CD4-positive, alpha-beta T cell treated with Interleukin-10 for 1 hour (primary cell): ENCODE data around the gene ERCC2.

Experiments used
- DNase-seq: peaks from one replicate; pipeline ENCODE4 v3.0.0-alpha.2; 2020

The ERCC2 gene

DNA sequence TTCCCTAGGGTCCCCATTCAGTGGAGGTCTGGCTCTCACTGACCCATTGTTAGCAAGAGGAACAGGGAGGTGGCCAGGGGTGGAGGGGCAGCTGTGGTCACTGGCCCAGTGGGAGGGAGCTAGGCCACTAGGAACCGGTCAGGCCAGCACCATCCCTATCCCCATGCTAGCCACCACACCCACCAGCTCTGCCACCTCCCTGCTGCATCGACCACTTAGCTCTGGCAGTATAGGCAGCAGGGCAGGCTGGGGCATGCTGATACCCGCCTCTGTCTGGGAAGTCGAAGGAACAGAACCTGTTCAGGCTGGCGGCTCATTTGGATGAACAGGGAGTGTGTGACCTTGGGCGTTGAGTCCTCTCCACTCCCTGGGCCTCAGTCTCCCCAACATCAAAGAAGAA, 29.8 kb upstream of the ERCC2 start:
- DNase-seq = no peak

DNA sequence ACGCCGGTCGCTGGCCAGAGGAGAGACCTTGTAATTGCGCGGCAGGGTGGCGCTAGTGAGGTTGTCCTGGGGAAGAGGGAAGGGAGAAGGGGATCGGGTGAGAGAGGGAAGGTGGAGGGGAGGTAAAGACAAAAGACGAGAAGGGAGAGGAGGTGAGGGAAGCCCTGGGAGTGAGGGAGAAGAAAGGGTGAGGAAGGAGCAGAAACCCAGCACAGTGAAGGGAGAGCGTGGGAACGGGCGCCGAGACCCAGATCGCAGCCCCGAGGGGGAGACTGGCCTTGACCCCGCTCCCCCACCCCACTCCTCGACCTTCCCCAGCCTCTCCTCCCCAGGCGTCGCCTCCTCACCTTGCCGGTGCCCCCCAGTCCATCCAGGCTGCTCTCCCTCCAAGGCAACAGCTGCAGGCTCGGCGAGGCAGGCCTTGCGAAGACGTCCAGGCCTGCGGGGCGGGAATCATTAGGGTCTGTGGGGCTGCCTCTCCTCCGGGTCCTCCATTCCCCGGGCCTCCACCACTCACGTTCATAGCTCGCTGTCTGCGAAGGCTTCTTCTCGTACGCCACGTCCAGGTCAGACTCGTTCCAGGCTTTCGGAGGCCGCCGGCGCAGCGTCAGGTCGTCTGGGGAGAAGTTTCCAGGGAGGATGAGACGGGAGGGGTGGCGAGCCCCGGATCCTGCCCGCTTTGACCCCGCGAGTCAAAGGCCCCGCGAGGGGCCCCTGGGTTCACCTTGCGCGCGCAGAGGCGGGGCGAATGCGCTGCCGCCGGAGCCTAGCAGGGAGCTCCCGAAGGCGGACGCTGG, 25.6 kb upstream of the ERCC2 start:
- no peak for DNase-seq

DNA sequence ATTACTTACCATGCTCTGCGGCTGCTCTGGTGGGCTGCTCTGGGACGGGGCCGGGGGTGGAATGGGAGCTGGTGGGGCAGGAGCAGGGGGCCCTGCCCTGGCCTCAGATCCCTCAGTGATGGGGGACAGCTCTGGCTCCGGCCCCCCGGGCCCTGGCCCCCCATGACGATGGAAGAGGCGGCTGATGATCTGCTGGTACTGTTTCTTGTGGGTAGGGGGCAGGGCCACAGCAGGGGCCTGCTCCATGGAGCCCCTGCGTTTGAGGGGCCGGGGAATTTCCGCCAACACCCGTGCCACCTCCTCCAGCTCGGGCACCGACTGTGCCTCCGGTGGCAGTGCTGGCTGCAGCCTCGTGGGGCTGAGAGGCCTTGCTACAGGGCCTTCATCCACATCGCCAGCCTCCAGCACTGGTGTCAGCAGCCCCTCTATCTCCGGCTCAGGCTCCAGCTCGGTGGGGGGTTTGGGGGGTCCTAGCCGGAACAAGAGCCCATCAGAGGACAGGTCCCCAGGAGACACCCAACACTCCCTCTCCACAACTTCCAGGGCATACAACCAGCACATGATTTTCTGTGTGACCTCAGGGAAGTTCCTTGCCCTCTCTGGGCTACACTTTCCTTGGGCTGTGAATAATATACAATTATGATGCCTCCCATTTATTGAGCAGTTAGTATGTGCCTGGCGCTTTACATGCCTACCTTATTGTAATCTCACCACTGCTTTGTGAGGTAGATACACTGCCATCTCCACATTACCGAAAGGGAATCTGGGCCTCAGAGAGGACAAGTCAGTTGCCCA, 21.7 kb upstream of the ERCC2 start:
- DNase-seq = no peak

DNA sequence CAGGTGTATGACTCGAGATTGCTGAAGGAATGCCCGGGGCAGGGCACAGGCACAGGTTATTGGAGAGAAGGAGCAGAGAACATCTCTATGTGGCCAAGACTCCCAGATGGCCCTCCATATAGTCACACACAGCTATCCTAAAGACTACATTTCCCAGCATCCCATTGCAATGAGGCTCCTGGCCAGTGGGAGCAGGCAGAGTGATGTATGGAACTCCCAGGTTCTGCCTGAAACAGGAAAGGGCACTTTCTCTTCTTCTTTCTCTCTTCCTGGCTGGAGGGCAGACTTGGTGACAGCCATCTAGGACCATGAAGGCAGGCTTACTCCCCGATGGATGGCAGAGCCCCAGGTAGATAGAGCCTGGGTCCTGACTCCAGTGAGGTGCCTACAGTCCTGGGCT, 21.0 kb upstream of the ERCC2 start:
- no peak for DNase-seq

DNA sequence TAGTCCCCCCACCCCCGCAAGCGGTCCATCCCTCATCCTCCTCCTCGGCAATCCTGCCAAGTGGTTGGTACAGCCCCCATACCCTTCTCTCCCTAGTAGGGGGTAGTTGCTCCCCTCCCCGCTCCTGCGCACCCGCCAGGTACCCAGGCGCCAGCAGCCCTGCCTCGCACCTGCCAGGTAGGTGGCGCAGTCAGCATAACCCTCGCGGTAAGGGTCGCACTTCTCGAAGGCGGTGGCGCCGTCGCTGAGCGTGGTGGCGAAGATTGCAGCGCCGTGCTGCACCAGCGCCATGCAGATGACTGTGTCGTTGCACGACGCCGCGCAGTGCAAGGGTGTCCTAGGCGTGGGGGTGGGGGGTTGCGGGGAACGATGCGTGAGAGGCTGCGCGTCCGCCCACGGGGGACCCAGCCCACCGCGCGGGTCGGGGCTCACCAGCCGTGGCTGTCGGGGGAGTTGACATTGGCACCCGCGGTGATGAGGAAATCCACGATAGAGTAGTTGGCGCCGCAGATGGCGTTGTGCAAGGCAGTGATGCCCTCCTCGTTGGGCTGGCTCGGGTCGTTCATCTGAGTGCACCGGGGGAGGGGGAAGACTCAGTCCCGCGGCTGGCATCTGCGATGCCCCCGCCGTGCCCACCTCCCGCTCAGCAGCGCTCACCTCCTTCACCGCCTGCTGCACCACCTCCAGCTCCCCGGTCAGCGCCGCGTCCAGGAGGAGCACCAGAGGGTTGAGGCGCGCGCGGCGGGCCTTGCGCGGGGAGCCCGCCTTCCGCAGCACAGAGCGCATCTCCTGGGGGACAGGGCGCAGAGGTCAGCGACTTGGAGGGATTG, 15.2 kb upstream of the ERCC2 start:
- DNase-seq = no peak

DNA sequence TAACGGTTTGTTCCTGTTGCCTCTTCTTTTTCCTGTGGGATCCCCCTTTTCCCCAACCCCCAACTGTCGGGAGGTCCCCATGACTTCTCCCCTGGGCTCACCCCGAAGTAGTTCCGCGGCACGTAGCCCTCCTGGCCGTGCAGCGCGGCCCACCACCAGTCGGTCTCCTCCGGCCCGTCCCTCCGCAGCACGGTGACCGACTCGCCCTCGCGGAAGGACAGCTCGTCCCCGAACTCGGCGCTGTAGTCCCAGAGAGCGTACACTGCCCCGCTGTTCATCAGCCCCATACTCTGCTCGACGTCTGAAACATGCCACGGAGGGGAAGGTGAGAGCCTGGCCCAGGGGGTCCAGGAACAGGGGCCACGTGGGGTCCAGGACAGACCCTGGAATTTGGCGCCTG, 12.1 kb upstream of the ERCC2 start:
- DNase-seq = no peak

DNA sequence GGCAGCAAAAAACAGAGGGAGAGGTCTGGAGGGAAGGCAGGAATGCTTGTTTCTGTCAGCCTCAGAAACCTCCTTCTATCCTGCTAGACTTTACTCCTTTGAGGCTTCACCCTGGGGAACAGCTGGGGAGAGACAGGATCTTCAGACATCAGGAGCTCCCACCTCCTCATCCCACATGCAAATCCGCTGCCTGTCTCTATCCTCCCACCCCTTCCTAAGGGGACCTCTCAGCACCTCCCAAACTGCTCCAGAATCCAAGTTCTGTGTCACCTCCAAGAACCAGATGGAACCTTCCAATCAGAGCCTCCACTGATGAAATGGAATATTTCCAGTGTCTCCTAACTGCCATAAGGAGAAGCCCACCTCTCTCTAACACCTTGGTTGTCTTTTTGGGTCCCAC, 9.7 kb upstream of the ERCC2 start:
- no peak for DNase-seq

DNA sequence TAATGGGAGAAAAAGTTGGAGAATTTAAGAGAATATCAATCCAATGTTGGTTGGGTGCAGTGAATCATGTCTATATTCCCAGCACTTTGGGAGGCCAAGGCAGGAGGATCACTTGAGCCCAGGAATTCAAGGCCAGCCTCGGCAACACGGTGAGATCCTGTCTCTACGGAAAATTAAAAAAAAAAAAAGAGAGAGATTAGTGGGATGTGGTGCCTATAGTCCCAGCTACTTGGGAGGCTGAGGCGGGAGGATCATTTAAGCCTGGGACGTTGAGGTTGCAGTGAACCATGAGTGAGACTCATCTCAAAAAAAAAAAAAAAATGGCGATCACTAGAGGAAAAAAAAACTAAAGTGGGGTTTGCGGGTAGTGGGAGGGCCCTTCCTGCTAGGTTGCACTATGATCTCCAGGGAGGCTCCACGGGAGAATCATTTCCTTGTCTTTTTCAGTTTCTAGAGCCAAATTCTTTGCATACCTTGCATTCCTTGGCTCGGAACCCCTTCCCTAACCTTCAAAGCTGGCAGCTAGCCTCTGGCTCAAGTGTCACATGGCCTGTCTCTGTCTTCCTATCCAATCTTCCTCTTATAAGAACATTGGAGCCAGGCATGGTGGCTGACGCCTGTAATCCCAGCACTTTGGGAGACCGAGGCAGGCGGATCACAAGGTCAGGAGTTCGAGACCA, 5.8 kb upstream of the ERCC2 start:
- DNase-seq = no peak

DNA sequence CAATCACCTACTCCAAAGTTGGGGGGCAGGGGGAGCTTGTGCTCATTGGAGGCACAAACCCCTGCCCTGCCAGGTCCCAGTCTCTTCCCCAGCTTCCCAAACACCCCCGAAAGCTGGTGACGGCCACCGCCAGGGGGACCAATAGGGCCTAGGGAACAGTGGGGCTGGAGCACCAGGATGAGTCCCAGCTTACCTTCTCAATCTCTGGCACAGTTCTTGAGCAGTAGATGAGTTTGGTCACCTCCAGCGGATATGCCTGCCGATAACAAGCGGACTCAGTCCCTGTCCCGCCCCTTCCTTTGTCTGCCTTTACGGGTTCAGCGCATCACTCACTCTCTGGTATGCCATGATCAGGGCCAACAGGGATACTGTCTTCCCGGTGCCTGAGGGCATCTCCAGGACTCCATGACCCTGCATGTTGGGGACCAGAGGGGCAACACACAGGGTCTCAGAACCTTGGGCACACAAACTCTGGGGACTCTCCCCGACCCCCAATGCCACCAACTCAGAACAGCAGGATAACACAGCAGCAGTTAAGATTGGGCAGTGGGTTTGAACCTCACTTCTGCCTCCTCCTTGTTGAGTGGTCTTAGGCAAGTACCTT, 1.5 kb downstream of the ERCC2 start:
- no peak for DNase-seq

DNA sequence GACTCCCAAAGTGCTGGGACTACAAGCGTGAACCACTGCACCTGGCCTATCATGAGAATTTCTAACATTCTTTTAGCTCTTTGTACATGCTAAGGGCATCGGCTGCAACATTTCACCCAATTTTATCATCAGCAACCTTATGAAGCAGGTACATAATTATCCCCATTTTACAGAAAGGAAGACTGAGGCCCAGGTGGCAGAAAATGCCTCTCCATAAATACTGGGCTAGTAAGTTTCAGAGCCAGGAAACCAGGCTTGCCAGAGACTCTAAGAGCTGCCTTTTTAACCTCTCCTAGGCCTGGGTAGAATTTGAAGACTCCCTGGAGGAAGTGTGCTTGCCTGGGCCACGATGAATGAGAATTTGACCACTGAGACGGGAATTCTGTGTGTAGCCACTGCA, 2.2 kb downstream of the ERCC2 start:
- DNase-seq = no peak

DNA sequence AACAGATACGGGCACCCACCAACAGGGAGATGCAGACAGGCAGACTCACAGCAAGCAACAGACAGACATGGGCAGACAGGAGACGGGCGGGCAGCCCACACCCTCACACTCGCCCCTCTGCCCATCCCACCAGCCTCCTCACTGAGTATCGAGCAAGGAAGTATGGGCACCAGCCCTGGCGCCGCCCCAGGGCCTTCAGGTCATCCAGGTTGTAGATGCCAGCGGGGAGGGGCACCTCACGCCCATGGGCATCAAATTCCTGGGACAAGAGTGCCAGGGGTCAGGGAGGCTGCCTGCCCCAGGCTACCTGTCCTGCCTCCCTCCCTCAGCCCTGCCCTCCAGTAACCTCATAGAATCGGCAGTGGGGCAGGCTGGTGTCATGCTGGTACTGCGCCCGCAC, 5.7 kb downstream of the ERCC2 start:
- DNase-seq = no peak

DNA sequence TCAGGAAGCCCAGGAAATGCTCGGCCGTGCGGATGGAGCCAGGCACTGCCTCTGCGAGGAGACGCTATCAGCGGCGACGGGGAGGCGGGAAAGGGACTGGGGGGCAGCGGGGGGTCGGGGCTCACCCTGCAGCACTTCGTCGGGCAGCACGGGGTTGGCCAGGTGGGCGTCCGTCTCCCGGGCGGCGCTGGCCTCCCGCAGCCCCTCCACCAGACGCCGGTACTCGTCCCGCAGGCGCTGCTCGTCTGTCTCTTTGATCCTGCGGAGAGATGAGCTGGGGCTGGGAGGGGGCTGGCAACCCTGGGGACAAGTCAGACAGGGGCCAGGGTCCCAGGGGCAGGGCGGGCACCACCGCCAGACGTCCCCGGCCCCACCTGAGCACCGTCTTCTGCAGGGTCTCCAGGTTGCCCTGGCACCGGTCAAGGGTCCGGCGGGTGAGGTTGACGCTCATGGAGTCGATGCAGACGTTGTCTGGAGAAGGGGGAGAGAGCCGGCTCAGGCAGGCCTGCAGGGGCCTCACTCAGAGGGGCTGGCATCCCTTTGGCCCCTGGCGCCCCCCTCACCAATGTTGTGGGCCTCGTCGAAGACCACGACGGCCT, 6.4 kb downstream of the ERCC2 start:
- DNase-seq = no peak

DNA sequence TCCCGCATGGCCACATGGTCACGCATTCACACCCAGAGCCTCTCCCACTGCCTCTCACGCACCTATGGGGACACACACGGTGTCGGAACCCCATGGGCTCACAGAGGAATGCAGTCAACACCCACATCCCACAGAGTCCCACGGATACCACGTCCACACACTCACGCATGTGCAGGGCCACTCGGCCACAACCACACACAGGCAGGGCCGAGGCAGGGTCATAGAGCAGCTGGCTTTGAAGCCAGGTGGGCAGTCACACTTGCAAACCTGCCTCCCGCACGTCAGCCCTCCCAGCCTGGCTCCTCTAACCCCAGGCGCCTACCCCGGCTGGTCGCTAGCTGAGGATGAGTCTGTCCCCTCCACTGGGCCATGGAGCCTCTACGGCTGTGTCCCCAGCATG, 8.1 kb downstream of the ERCC2 start:
- DNase-seq = no peak

DNA sequence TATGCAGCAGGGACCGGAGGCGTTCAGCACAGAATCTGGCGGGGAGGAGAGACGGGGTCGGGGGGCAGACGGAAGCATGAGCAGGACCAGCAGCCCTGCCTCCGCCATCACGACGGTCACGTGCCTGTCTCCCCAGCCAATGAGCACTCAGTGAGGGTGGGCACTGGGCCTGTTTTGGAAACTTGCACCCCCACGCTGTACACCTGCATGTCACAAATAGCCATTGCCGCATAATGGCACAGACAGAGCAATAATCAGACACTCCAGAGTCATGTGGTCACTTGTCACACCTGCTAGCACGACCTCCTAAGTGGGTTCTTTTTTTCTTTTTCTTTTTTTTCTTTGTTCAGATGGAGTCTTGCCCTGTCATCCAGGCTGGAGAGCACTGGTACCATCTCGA, 8.8 kb downstream of the ERCC2 start:
- no peak for DNase-seq

DNA sequence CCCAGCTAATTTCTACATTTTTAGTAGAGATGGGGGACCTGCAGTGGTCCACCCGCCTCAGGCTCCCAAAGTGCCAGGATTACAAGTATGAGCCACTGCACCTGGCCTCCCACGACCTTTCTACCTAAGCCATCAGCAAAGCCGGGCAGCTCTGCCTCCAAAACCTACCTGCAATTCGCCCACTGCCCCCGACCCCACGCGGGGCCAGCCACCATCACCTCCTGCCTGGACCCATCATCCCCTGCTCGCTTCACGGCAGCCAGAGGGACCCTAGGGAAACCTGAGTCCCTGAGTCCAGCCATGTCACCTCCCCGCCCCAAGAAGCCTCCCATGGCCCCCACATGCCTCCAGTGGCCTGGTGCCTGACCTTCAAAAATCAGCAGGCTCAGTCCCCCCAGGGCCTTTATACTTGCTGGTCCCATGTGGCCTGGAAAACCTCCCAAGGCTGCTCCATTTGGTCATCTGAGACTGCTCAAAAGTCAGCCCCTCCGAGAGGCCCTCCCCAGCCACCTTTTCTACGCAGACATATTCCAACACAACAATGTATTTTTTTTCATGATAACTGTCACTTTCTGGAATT, 12.1 kb downstream of the ERCC2 start:
- no peak for DNase-seq

DNA sequence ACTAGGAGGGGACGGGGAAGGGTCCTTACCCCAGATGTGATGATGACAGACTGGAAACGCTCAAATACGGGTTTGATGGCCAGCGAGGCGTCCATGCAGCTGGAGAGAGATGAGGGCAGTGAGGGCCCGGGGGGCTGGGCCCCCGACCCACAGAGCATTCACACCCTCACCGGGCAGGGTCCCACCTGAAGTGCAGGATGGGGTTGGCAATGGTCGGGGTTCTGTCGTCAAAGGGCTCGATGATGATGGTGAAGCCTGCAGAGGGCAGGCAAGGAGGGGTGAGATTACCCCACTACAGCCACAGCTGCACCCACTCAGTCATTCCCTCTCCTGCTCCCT, 13.0 kb downstream of the ERCC2 start:
- no peak for DNase-seq

DNA sequence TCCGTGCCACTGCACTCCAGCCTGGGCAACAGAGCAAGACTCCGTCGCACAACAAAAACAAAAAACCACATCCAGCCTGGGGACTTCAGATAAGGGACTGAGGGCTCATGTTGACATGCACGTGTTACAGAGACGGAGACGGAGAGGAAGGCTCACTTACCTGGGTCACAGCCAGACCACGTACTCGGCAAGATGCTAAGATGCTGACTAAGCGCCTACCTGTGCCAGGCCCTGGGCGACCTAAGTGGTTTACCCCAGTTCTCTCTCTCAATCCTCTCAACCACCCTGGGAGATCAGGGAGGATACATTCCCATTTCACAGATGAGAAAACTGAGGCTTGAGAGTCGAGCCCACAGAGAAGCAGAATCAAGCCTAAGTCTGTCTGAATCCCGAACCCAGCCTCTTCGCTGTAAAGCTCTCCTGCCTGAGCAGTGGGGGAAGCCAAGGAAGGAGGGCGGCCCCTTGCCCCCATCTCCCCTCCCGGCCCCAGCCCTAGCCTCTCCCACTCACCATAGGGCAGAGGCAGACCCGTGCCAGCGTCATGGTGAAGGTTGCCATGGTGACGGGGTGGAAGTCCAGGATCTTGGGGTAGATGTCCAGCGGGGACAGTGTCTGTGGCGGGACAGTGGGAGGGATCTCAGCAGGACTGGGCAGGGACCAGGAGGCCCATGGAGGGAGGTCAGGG, 13.5 kb downstream of the ERCC2 start:
- DNase-seq = no peak

DNA sequence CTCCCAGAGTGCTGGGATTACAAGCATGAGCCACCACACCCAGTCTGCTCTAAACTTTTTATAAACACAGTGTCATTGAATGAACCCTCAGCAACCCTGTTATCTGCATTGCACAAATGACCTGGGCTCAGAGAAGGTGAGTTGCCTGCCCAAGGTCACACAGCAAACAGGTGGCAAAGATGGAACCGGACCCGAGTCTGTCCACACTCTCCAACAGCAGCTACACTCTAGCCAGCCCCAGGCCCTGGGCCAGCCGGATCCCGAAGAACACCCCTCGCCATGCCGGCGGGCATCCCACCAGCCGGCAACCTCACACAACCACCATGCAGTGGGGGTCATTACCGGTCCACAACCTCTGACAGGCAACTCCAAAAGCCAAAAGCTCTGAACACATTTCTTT, 14.5 kb downstream of the ERCC2 start:
- DNase-seq = no peak

DNA sequence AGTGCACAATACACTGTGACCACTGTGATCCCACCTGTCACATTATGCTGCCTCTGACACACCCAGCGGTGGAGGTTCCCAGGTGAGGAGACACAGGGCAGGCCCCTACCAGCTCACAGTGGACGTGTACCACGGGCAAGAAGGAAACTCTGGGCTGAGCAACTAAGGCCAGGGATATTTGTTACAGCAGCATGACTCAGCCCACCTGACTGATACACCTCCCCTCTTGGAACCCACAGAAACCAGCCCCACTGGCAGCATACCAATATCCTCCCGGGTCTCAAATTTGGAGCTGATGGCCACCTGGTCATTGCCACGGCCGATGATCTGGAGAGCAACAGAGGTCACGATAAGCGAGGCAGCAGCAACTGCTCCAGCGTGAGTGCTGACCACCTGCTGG, 15.0 kb downstream of the ERCC2 start:
- no peak for DNase-seq

DNA sequence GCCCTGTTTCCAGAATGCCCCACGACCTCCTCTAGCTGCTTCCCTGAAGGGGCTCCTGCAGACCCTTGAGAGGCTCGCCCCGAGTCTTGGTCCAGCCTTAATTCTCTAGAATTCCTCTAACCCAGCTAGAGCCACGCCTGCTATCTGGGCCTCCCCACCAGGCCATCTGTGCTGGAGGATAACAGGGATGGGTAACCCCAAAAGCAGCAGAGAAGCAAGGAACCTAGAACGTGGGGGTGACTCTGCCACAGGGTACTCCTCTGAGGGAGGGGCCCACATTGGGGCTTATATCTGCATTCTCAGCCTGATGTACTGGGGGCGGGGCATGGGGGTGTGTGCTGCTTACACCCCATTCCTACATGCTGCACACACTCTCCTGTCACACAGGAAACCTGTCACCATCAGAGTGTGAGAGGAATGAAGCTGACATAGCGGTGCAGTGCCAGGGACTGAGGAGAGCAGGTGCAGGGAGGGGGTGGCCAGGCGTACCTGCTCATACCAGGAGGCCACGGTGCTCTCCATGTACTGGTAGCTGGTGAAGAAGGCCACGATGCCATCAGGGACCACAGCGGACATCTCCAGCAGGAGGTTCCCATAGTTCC, 16.0 kb downstream of the ERCC2 start:
- DNase-seq = no peak
